WTC11 (cell line): ENCODE measurements around the gene NPFFR1. TPM values are rescaled to one million over a fixed set of nuclear protein-coding genes. Genes with fewer than 3 reads are reported as not detected.
"Not testable (repeated sequence)": the region's sequence is repeated elsewhere in the genome, so short reads cannot be mapped to it uniquely, and the experiment has no call there.

ENCODE experiments used
- ATAC-seq: fragments of 200-7000 bp; cut with Tn5 transposase; 2 replicates; pipeline ENCODE4 v1.10.0; 2021; ENCODE audit warnings: mild to moderate bottlenecking, moderate library complexity
- CTCF ChIA-PET: fragments of 300-600 bp; sonication (Branson Sonifier 250); formaldehyde crosslinking; loops from one replicate; lab custom pipeline; 2021; ENCODE audit warnings: antibody characterized with exemption; lab: Charles Lee
- POLR2A ChIA-PET: fragments of 350-600 bp; sonication (Branson Sonifier 250); formaldehyde crosslinking; loops from one replicate; lab custom pipeline; 2021; ENCODE audit warnings: antibody characterized with exemption; lab: Charles Lee
- DNase-seq: peaks from one replicate; pipeline ENCODE4 v3.0.0; 2021; ENCODE audit warnings: low spot score
- H3K27ac Mint-ChIP-seq: 2 replicates; pipeline ENCODE4 v1.8.0; 2021; ENCODE audit warnings: mixed read lengths
- H3K27me3 Mint-ChIP-seq: 2 replicates; pipeline ENCODE4 v1.8.0; 2021; ENCODE audit warnings: low read depth, mild to moderate bottlenecking, moderate library complexity, mixed read lengths
- H3K36me3 Mint-ChIP-seq: 2 replicates; pipeline ENCODE4 v1.8.0; 2021; ENCODE audit warnings: mixed read lengths
- H3K4me1 Mint-ChIP-seq: 2 replicates; pipeline ENCODE4 v1.8.0; 2022; ENCODE audit warnings: mixed read lengths
- H3K4me3 Mint-ChIP-seq: 2 replicates; pipeline ENCODE4 v1.8.0; 2021; ENCODE audit warnings: mild to moderate bottlenecking, moderate library complexity, mixed read lengths
- H3K9me3 Mint-ChIP-seq: 2 replicates; pipeline ENCODE4 v1.8.0; 2021; ENCODE audit warnings: mixed read lengths
- AFF4 ChIP-seq: sonication (generic); formaldehyde crosslinking; IDR thresholded peaks from 2 replicates; pipeline ENCODE4 v1.8.1; 2023; ENCODE audit warnings: mild to moderate bottlenecking, missing genetic modification reagents, borderline replicate concordance
- CTCF ChIP-seq: fragments of 200-600 bp; IDR thresholded peaks from 2 replicates; pipeline ENCODE4 v1.8.0; 2022; ENCODE audit warnings: antibody characterized with exemption
- FOXK1 ChIP-seq: sonication (generic); formaldehyde crosslinking; IDR thresholded peaks from 2 replicates; pipeline ENCODE4 v1.8.0; 2022; ENCODE audit warnings: mild to moderate bottlenecking, moderate library complexity, missing genetic modification reagents
- IRF1 ChIP-seq: sonication (generic); formaldehyde crosslinking; IDR thresholded peaks from 2 replicates; pipeline ENCODE4 v1.8.0; 2023; ENCODE audit warnings: missing genetic modification reagents
- PREB ChIP-seq: sonication (generic); formaldehyde crosslinking; IDR thresholded peaks from 2 replicates; pipeline ENCODE4 v1.8.1; 2022; ENCODE audit warnings: mild to moderate bottlenecking, missing genetic modification reagents, moderate library complexity, borderline replicate concordance
- STAT6 ChIP-seq: sonication (generic); formaldehyde crosslinking; conservative IDR thresholded peaks from 2 replicates; pipeline ENCODE4 v1.8.1; 2023; ENCODE audit warnings: mild to moderate bottlenecking, low read depth, missing genetic modification reagents, moderate library complexity
- ZMAT4 ChIP-seq: fragments of 250-450 bp; sonication (Bioruptor Pico); IDR thresholded peaks from 2 replicates; pipeline ENCODE4 v1.9.0; 2021; ENCODE audit warnings: mild to moderate bottlenecking
- ZNF317 ChIP-seq: sonication (generic); formaldehyde crosslinking; IDR thresholded peaks from 2 replicates; pipeline ENCODE4 v1.8.1; 2023; ENCODE audit warnings: low read depth, mild to moderate bottlenecking, moderate library complexity, missing genetic modification reagents, borderline replicate concordance
- ZNF671 ChIP-seq: fragments of 250-450 bp; sonication (Bioruptor Pico); IDR thresholded peaks from 2 replicates; pipeline ENCODE4 v1.8.0; 2021; ENCODE audit warnings: mild to moderate bottlenecking
- total RNA-seq: library from RNA; stranded (reverse); gene quantifications from 3 replicates; pipeline ENCODE4 v1.2.3, GENCODE V29; 2021

The NPFFR1 gene
- total RNA-seq, 1 experiment from 2014 or later: 0.04 TPM

GRCh38 chr10:70258216-70258615 is 25.6 kb downstream of the NPFFR1 start (continued):
- no peak for TF ChIP-seq STAT6
- TF ChIP-seq, all 79 proteins: peak for 0

- H3K4me1 Mint-ChIP-seq, POLR2A ChIA-PET, H3K27ac Mint-ChIP-seq, ATAC-seq, H3K27me3 Mint-ChIP-seq, H3K36me3 Mint-ChIP-seq, CTCF ChIA-PET, H3K4me3 Mint-ChIP-seq, DNase-seq: not testable (repeated sequence)
- peaks cover 18% of the 10 kb centered on the region for H3K9me3 Mint-ChIP-seq
Observed at GRCh38 chr10:70257816-70258215, 26.0 kb downstream of the NPFFR1 start.

GRCh38 chr10:70256463-70256862 is 27.3 kb downstream of the NPFFR1 start:
- Mint-ChIP-seq H3K9me3 (peaks cover 7% of the 10 kb centered on the region), H3K27me3 (peaks cover 6% of the 10 kb centered on the region), H3K4me1 (0 out of 2 replicates have a peak, but pooled peaks cover 5% of the 10 kb centered on the region), H3K27ac (no peak overlapping the region), H3K36me3 (no peaks in the 10 kb centered on the region), H3K4me3 (no peak overlapping the region)
- no peak for DNase-seq
- TF ChIP-seq PREB (CRISPR knock-in tag): no peak
- TF ChIP-seq ZNF317 (CRISPR knock-in tag): no peak
- no peak for TF ChIP-seq ZMAT4 (CRISPR knock-in tag)
- no peak for TF ChIP-seq FOXK1 (CRISPR knock-in tag)
- TF ChIP-seq IRF1 (CRISPR knock-in tag): no peak
- no peak for TF ChIP-seq CTCF
- no peak for TF ChIP-seq AFF4 (CRISPR knock-in tag)
- no peak for TF ChIP-seq ZNF671 (CRISPR knock-in tag)
- POLR2A ChIA-PET: no interaction called here
- ATAC-seq: no peak
- CTCF ChIA-PET: interaction anchor here (1.0 to 1.7 kb wide), 2 partner anchors 9 to 123 kb away, joined by 3 to 19 read pairs; no protein-coding TSS in a partner anchor
